A673 (cell line): Measurements from ENCODE around the gene NFIB. TPM values are rescaled to one million over a fixed set of nuclear protein-coding genes. Genes with fewer than 3 reads are reported as not detected.
A peak's percentile ranks its signal among the peaks of the same experiment; 100 is the strongest.

ENCODE experiments used
- BruUV-seq: library from RNA; stranded (reverse); fragments of 400-500 nt; replicated peaks from 2 replicates; lab custom pipeline; 2021; lab: Mats Ljungman, UMichigan
- CTCF ChIA-PET: fragments of 300-600 bp; sonication (Branson Sonifier 250); formaldehyde crosslinking; loops from one replicate; lab custom pipeline; 2022; ENCODE audit warnings: antibody characterized with exemption; lab: Charles Lee
- POLR2A ChIA-PET: fragments of 300-600 bp; sonication (Branson Sonifier 250); formaldehyde crosslinking; loops from one replicate; lab custom pipeline; 2022; ENCODE audit warnings: antibody characterized with exemption; ENCODE audit not compliant: low non-redundant PET; lab: Charles Lee
- DNase-seq: peaks from one replicate; pipeline ENCODE4 v3.0.0-alpha.2; 2015; ENCODE audit warnings: low spot score
- H3K27ac ChIP-seq: fragments of 200-600 bp; sonication (generic); 2 replicates; pipeline ENCODE4 v1.5.1; 2016; ENCODE audit warnings: mixed run types, low read depth, mild to moderate bottlenecking, mixed read lengths, antibody characterized with exemption, low read length; ENCODE audit not compliant: poor library complexity, severe bottlenecking
- H3K27me3 ChIP-seq: fragments of 200-600 bp; sonication (generic); replicated peaks from 2 replicates; pipeline ENCODE4 v1.6.1; 2017; ENCODE audit warnings: mixed run types, low read depth, mild to moderate bottlenecking, mixed read lengths, antibody characterized with exemption, low read length; ENCODE audit not compliant: insufficient read depth, poor library complexity
- H3K36me3 ChIP-seq: fragments of 200-600 bp; sonication (generic); 2 replicates; pipeline ENCODE4 v1.6.1; 2016; ENCODE audit warnings: mixed run types, mild to moderate bottlenecking, mixed read lengths, antibody characterized with exemption, low read length; ENCODE audit not compliant: insufficient read depth, poor library complexity, severe bottlenecking
- H3K4me1 ChIP-seq: fragments of 200-600 bp; sonication (generic); 2 replicates; pipeline ENCODE4 v1.6.1; 2017; ENCODE audit warnings: mixed run types, mild to moderate bottlenecking, mixed read lengths, antibody characterized with exemption, low read length; ENCODE audit not compliant: insufficient read depth, poor library complexity, severe bottlenecking
- H3K4me3 ChIP-seq: fragments of 200-600 bp; sonication (generic); 2 replicates; pipeline ENCODE4 v1.5.1; 2016; ENCODE audit warnings: low read depth, mixed run types, mild to moderate bottlenecking, mixed read lengths, low read length; ENCODE audit not compliant: poor library complexity, severe bottlenecking
- H3K9me3 ChIP-seq: fragments of 200-600 bp; sonication (generic); 2 replicates; pipeline ENCODE4 v1.6.1; 2016; ENCODE audit warnings: mixed run types, low read depth, mild to moderate bottlenecking, mixed read lengths, antibody characterized with exemption, low read length; ENCODE audit not compliant: poor library complexity, severe bottlenecking
- EZH2 ChIP-seq: fragments of 200-600 bp; sonication (generic); IDR thresholded peaks from 2 replicates; pipeline ENCODE4 v1.6.1; 2017; ENCODE audit warnings: borderline replicate concordance, low read depth, mild to moderate bottlenecking, mixed read lengths, antibody characterized with exemption, low read length; ENCODE audit not compliant: poor library complexity, severe bottlenecking
- intact Hi-C: fragments of 100-400 bp; cut with micrococcal nuclease; formaldehyde crosslinking; loops from one replicate; pipeline ENCODE4 v1.10.0; 2022; ENCODE audit not compliant: unreplicated experiment
- total RNA-seq: library from RNA; stranded (reverse); gene quantifications from 2 replicates; pipeline ENCODE4 v1.2.3, GENCODE V29; 2021
- TF ChIP-seq, protein P1 (sequence below): fragments of 300-800, 200-600 bp; sonication (generic); conservative IDR thresholded peaks from 2 replicates; pipeline ENCODE4 v1.5.1; 2017; ENCODE audit warnings: low read depth, mild to moderate bottlenecking, antibody characterized with exemption, low read length, moderate library complexity, mixed read lengths

NFIB gene
- total RNA-seq, 1 experiment from 2014 or later = 41.2 TPM

- no peak for TF ChIP-seq EZH2
- TF ChIP-seq, protein P1, sequence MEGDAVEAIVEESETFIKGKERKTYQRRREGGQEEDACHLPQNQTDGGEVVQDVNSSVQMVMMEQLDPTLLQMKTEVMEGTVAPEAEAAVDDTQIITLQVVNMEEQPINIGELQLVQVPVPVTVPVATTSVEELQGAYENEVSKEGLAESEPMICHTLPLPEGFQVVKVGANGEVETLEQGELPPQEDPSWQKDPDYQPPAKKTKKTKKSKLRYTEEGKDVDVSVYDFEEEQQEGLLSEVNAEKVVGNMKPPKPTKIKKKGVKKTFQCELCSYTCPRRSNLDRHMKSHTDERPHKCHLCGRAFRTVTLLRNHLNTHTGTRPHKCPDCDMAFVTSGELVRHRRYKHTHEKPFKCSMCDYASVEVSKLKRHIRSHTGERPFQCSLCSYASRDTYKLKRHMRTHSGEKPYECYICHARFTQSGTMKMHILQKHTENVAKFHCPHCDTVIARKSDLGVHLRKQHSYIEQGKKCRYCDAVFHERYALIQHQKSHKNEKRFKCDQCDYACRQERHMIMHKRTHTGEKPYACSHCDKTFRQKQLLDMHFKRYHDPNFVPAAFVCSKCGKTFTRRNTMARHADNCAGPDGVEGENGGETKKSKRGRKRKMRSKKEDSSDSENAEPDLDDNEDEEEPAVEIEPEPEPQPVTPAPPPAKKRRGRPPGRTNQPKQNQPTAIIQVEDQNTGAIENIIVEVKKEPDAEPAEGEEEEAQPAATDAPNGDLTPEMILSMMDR = no peak
- no peaks in the 10 kb centered on the region for H3K36me3 ChIP-seq
- peak overlapping the region; percentile 79 for H3K4me3 ChIP-seq
- no peaks in the 10 kb centered on the region for H3K27me3 ChIP-seq
- intact Hi-C loops = no loop called here
- DNase-seq = no peak
- CTCF ChIA-PET = no interaction called here
- POLR2A ChIA-PET = interaction anchor here (0.5 to 0.7 kb wide), 2 partner anchors 8 to 38 kb away, joined by 4 to 7 read pairs; no protein-coding TSS in a partner anchor
- no peaks in the 10 kb centered on the region for H3K9me3 ChIP-seq
- peaks cover 16% of the 10 kb centered on the region for H3K4me1 ChIP-seq
- H3K27ac ChIP-seq = peak overlapping the region; percentile 74
- BruUV-seq = no TSS peak
These were observed 1.8 kb downstream of the NFIB start for GRCh38 chr9:14311956-14312685.

GRCh38 chr9:14311171-14311949, 2.6 kb downstream of the NFIB start:
- no peaks in the 10 kb centered on the region for H3K27me3 ChIP-seq
- BruUV-seq = no TSS peak
- H3K9me3 ChIP-seq = no peaks in the 10 kb centered on the region
- ChIA-PET CTCF (no interaction called here), POLR2A (no interaction called here)
- DNase-seq = no peak
- H3K36me3 ChIP-seq = peaks cover 7% of the 10 kb centered on the region
- no peak for TF ChIP-seq EZH2
- TF ChIP-seq, protein P1 = no peak
- peak overlapping the region; percentile 79 for H3K4me3 ChIP-seq
- H3K4me1 ChIP-seq = peaks cover 9% of the 10 kb centered on the region
- intact Hi-C loops = no loop called here
- H3K27ac ChIP-seq = no peak overlapping the region

DNA sequence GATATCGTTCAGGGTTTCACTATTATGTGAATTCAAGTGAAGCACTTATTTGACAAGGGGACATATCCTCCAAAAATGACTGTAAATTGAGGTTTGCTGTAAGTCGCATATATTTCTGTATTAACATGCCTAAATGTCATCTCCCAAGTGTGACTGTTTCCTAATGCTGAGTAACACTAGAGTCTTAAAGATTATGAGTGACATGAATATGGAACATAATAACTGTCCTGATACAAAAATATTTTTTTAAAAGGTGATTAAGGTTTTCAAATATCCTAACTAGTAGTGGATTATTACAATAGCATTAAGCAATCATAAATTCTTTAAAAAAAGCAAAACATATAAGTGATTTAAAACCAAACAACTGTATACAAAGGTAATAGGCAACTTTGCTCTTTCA, 3.6 kb downstream of the NFIB start:
- Histone ChIP-seq H3K4me1 (peaks cover 3% of the 10 kb centered on the region), H3K9me3 (no peaks in the 10 kb centered on the region), H3K27ac (peak overlapping the region; percentile 7), H3K27me3 (no peaks in the 10 kb centered on the region), H3K4me3 (peak overlapping the region; percentile 36), H3K36me3 (peaks cover 12% of the 10 kb centered on the region)
- no peak for DNase-seq
- POLR2A ChIA-PET = no interaction called here
- no TSS peak for BruUV-seq
- intact Hi-C loops = no loop called here
- CTCF ChIA-PET = no interaction called here
- TF ChIP-seq, protein P1 = no peak
- no peak for TF ChIP-seq EZH2
